A549 (cell line): ENCODE measurements around the gene SGPL1.

Experiments
- CBX2 ChIP-seq: fragments of 200-600 bp; sonication (generic); IDR thresholded peaks from 2 replicates; pipeline ENCODE4 v1.6.1; 2016; ENCODE audit warnings: low read depth, mild to moderate bottlenecking, borderline replicate concordance
- JUN ChIP-seq, 2 experiments: fragments of >200 bp; sonication (Bioruptor Twin); formaldehyde crosslinking; IDR thresholded peaks; 2 replicates in 1 of 2; 3 replicates in 1 of 2; pipeline ENCODE4 v1.6.1; 2016 to 2017
- KDM5A ChIP-seq: fragments of 200-600 bp; sonication (generic); IDR thresholded peaks from 2 replicates; pipeline ENCODE4 v1.6.1; 2016; ENCODE audit warnings: antibody characterized with exemption, mild to moderate bottlenecking
- NPAS2 ChIP-seq: fragments of 250-450 bp; sonication (Bioruptor Pico); IDR thresholded peaks from 2 replicates; pipeline ENCODE4 v1.8.0; 2022; ENCODE audit warnings: mild to moderate bottlenecking, moderate library complexity, borderline replicate concordance
- NR3C1 ChIP-seq: fragments of >200 bp; sonication (Bioruptor Twin); formaldehyde crosslinking; IDR thresholded peaks from 3 replicates; pipeline ENCODE4 v1.6.1; 2017
- POLR2A ChIP-seq: IDR thresholded peaks from 2 replicates; pipeline ENCODE4 v1.6.1; 2012; ENCODE audit warnings: mild to moderate bottlenecking, low read length
- POLR2AphosphoS2 ChIP-seq: conservative IDR thresholded peaks from 2 replicates; pipeline ENCODE4 v1.6.1; 2012; ENCODE audit warnings: low read length, improper control_type of control experiment, inconsistent platforms
- RAD21 ChIP-seq, 2 experiments: fragments of >200 bp in 1 of 2; sonication (Bioruptor Twin) in 1 of 2; formaldehyde crosslinking in 1 of 2; IDR thresholded peaks in 1 of 2; conservative IDR thresholded peaks in 1 of 2; 2 replicates in 1 of 2; 3 replicates in 1 of 2; pipeline ENCODE4 v1.6.1; 2012 to 2018; ENCODE audit warnings: inconsistent platforms in 1 of 2
- SMC3 ChIP-seq: fragments of >200 bp; sonication (Bioruptor Twin); formaldehyde crosslinking; IDR thresholded peaks from 3 replicates; pipeline ENCODE4 v1.6.1; 2018; ENCODE audit warnings: inconsistent platforms
- TF ChIP-seq, protein P1 (sequence below): fragments of >200 bp; sonication (Bioruptor Twin); formaldehyde crosslinking; IDR thresholded peaks from 3 replicates; pipeline ENCODE4 v1.5.1; 2016

DNA sequence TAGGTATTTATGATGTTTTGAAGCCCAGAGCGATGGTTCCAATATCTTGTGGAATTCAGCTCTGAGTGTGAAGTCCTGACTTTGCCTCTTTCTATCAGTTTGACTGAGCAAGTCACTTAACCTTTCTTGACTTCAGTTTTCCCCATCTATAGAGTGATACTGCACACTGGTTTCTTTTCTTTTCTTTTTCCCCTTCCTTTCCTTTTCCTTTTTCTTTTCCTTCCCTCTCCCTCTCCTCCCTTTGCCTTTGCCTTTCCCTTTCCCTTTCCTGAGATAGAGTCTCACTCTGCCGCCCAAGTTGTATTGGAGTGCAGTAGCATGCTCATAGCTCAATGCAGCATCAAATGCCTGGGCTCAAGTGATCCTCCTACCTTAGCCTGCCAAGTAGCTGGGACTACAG lies 20.6 kb downstream of the SGPL1 start:
- TF ChIP-seq NR3C1 (no peak), JUN (IDR thresholded peaks at IDR 0.05) (no peak), NPAS2 (CRISPR knock-in tag) (no peak), KDM5A (no peak), POLR2AphosphoS2 (no peak), CBX2 (no peak), SMC3 (no peak), RAD21 (conservative IDR thresholded peaks at IDR 0.05 in 1 of 2, IDR thresholded peaks at IDR 0.05 in 1 of 2) (no peak), POLR2A (no peak)
- TF ChIP-seq, protein P1, sequence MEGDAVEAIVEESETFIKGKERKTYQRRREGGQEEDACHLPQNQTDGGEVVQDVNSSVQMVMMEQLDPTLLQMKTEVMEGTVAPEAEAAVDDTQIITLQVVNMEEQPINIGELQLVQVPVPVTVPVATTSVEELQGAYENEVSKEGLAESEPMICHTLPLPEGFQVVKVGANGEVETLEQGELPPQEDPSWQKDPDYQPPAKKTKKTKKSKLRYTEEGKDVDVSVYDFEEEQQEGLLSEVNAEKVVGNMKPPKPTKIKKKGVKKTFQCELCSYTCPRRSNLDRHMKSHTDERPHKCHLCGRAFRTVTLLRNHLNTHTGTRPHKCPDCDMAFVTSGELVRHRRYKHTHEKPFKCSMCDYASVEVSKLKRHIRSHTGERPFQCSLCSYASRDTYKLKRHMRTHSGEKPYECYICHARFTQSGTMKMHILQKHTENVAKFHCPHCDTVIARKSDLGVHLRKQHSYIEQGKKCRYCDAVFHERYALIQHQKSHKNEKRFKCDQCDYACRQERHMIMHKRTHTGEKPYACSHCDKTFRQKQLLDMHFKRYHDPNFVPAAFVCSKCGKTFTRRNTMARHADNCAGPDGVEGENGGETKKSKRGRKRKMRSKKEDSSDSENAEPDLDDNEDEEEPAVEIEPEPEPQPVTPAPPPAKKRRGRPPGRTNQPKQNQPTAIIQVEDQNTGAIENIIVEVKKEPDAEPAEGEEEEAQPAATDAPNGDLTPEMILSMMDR, result no peak
